Fibroblast of villous mesenchyme (primary cell): ENCODE measurements around the gene CLDN24. TPM values are rescaled to one million over a fixed set of nuclear protein-coding genes. Genes with fewer than 3 reads are reported as not detected.

Experiments used
- DNase-seq: peaks from one replicate; pipeline ENCODE4 v3.0.0-alpha.2; 2010; ENCODE audit warnings: low read depth
- H3K4me3 ChIP-seq: 2 replicates; pipeline ENCODE4 v1.5.1; 2011; ENCODE audit warnings: low read depth, mild to moderate bottlenecking, low read length
- total RNA-seq: library from RNA; depleted of rRNA; stranded (reverse); fragments of >200 nt; gene quantifications from 2 replicates; pipeline ENCODE4 v1.2.3, GENCODE V29; 2012
- TF ChIP-seq, protein P1 (sequence below): IDR thresholded peaks from 2 replicates; pipeline ENCODE4 v1.5.1; 2012; ENCODE audit warnings: low read depth, mild to moderate bottlenecking, low read length; ENCODE audit not compliant: insufficient read depth

Gene CLDN24
- total RNA-seq, 1 donor: not detected

DNA sequence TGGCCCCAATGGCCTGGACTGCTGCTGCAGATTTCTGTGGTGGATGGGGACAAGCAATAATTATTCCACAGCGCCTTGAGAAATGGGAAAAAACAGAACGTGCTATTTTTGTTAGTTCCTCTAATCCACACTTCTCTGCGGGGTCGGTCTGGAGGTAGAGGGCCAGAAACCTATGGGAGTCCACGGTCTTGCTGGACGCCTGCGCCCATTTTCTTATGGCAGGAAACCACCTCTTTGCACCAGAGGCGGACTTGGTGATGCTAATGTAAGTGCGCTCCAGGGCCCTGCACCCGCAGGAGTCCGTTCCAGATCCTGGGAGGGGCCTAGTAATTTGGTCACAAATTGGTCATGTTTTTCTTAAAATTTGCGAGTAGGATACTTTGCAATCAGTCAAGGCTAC lies 25.9 kb upstream of the CLDN24 start:
- TF ChIP-seq, protein P1, sequence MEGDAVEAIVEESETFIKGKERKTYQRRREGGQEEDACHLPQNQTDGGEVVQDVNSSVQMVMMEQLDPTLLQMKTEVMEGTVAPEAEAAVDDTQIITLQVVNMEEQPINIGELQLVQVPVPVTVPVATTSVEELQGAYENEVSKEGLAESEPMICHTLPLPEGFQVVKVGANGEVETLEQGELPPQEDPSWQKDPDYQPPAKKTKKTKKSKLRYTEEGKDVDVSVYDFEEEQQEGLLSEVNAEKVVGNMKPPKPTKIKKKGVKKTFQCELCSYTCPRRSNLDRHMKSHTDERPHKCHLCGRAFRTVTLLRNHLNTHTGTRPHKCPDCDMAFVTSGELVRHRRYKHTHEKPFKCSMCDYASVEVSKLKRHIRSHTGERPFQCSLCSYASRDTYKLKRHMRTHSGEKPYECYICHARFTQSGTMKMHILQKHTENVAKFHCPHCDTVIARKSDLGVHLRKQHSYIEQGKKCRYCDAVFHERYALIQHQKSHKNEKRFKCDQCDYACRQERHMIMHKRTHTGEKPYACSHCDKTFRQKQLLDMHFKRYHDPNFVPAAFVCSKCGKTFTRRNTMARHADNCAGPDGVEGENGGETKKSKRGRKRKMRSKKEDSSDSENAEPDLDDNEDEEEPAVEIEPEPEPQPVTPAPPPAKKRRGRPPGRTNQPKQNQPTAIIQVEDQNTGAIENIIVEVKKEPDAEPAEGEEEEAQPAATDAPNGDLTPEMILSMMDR: no peak
- no peak overlapping the region for H3K4me3 ChIP-seq
- no peak for DNase-seq

DNA sequence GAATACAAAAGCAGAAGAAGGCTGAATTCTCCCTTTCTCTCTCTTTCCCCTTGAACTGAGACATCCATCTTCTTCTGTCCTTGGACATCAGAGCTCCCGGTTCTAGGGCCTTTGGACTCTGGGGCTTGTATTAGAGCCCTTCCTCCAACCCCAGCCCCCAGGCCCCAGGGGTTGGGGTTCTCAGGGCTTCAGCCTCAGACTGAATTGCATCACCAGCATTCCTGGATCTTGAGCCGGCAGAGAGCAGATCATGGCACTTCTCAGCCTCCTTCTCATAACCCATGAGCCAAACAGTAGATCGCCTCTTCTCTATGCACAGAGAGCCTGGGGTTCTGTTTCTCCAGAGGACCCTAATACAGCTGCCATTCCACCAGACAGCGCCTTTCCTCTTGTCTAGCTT lies 25.3 kb upstream of the CLDN24 start:
- DNase-seq: peak; percentile 45
- TF ChIP-seq, protein P1: no peak
- H3K4me3 ChIP-seq: no peak overlapping the region

DNA sequence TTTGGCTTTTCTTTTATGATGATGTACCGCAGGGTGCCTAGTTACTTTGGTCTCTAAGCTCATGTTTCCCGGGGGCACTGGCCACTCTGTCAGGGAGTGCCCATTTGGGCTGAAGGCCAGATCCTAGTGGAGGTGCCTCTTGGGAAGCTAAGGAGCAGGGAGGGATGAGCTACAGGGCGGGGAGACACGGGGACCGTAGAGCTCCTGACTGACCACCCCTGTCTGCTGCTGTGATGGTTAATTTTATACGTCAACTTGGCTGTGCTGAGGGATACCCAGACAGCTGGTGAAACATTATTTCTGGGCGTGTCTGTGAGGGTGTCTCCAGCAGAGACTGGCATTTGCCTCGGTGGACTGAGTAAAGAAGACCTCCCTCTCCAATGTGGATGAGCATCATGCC lies 24.9 kb upstream of the CLDN24 start:
- no peak overlapping the region for H3K4me3 ChIP-seq
- TF ChIP-seq, protein P1: no peak
- DNase-seq: no peak

- H3K4me3 ChIP-seq: no peak overlapping the region
- TF ChIP-seq, protein P1: no peak
- DNase-seq: no peak
These were observed 23.0 kb upstream of the CLDN24 start for GRCh38 chr4:183345261-183345660.

GRCh38 chr4:183344523-183345255 lies 22.5 kb upstream of the CLDN24 start:
- TF ChIP-seq, protein P1: no peak
- no peak overlapping the region for H3K4me3 ChIP-seq
- no peak for DNase-seq

DNA sequence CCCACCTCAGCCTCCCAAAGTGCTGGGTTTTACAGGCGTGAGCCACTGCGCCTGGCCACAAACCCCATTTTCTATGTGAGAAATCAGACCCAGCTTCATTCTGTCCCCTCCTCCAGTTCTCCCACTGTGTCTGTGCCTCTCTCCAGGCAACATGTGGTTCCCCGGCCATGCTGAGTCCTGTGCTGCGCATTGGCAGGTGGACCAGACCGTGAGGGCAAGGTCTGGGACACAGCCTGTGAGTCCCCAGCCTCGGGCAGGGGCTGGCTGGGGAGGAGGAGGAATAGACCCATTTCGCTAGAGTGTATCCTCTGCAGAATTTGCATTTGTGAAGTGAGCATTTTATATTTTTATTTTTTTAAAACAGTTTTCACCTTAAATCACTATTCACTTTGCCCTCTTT lies 21.5 kb upstream of the CLDN24 start:
- no peak overlapping the region for H3K4me3 ChIP-seq
- DNase-seq: no peak
- TF ChIP-seq, protein P1: no peak
